ENCODE data around the gene UBE2G1.

Gene UBE2G1

GRCh38 chr17:4362141-4362540, 4.3 kb downstream of the UBE2G1 start:
- Histone ChIP-seq H3K27me3 (ENCODE audit: low read length) (no peaks in the 10 kb centered on the region), H3K27ac (ENCODE audit: low read depth, low read length) (peak overlapping the region; percentile 14), H3K9me2 (replicated peaks; ENCODE audit: insufficient read depth, low read length) (no peaks in the 10 kb centered on the region), H3K36me3 (ENCODE audit: low read length) (peaks cover 9% of the 10 kb centered on the region), H4K20me1 (ENCODE audit: low read depth, low read length) (peaks cover 6% of the 10 kb centered on the region; the same call in 1 of the 2 replicates), H2AFZ (ENCODE audit: low read depth, low read length, severe bottlenecking) (no peak overlapping the region), H3K79me2 (ENCODE audit: insufficient read depth, low read length) (peaks cover 86% of the 10 kb centered on the region), H3K4me3 (ENCODE audit: insufficient read depth, low read length, poor library complexity, severe bottlenecking) (no peak overlapping the region), H3F3A (ENCODE audit: insufficient read depth) (peaks cover 47% of the 10 kb centered on the region), H3K9me3 (ENCODE audit: insufficient read depth, low read length) (no peaks in the 10 kb centered on the region), H3K9ac (ENCODE audit: low read length) (no peak overlapping the region), H3K4me2 (ENCODE audit: low read depth, low read length, poor library complexity, severe bottlenecking) (peak overlapping the region; percentile 23)
- TF ChIP-seq EZH2phosphoT487 (conservative IDR thresholded peaks at IDR 0.05; ENCODE audit: low read length), result no peak
- TF ChIP-seq CTCF (IDR thresholded peaks at IDR 0.05; ENCODE audit: insufficient read depth, low read length, poor library complexity, severe bottlenecking), result peak; percentile 15

GRCh38 chr17:4358154-4358553, 8.3 kb downstream of the UBE2G1 start:
- H3K27me3 ChIP-seq (ENCODE audit: low read length), result no peaks in the 10 kb centered on the region
- H3K9me2 ChIP-seq (replicated peaks; ENCODE audit: insufficient read depth, low read length), result no peaks in the 10 kb centered on the region
- peak overlapping the region; percentile 34 for H3K27ac ChIP-seq (ENCODE audit: low read depth, low read length)
- H3K4me3 ChIP-seq (ENCODE audit: insufficient read depth, low read length, poor library complexity, severe bottlenecking), result no peak overlapping the region
- H4K20me1 ChIP-seq (ENCODE audit: low read depth, low read length), result peaks cover 16% of the 10 kb centered on the region
- H3K4me2 ChIP-seq (ENCODE audit: low read depth, low read length, poor library complexity, severe bottlenecking), result peak overlapping the region; percentile 55
- no peaks in the 10 kb centered on the region for H3K9me3 ChIP-seq (ENCODE audit: insufficient read depth, low read length)
- H3K79me2 ChIP-seq (ENCODE audit: insufficient read depth, low read length), result peaks cover 99% of the 10 kb centered on the region
- peaks cover 8% of the 10 kb centered on the region for H3K36me3 ChIP-seq (ENCODE audit: low read length)
- no peak overlapping the region for H2AFZ ChIP-seq (ENCODE audit: low read depth, low read length, severe bottlenecking)
- TF ChIP-seq EZH2phosphoT487 (conservative IDR thresholded peaks at IDR 0.05; ENCODE audit: low read length) (no peak), CTCF (IDR thresholded peaks at IDR 0.05; ENCODE audit: insufficient read depth, low read length, poor library complexity, severe bottlenecking) (no peak)
- no peak overlapping the region for H3K9ac ChIP-seq (ENCODE audit: low read length)
- peaks cover 54% of the 10 kb centered on the region for H3F3A ChIP-seq (ENCODE audit: insufficient read depth)

DNA sequence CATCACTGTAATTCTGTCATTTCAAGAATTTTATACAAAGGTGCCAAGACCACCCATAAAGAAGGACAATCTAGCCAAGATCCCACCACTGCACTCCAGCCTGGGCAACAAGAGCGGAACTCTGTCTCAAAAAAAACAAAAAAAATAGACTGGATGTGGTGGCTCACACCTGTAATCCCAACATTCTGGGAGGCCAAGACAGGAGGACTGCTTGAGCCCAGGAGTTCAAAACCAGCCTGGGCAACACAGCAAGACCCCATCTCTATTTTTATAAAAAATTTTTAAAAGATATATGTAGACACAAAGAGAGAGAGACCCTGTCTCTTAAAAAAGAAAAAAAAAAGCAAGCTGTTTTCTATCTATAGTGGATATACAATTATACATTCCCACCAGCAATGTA, 8.8 kb downstream of the UBE2G1 start:
- no peaks in the 10 kb centered on the region for H3K9me2 ChIP-seq (replicated peaks; ENCODE audit: insufficient read depth, low read length)
- peak overlapping the region; percentile 55 for H3K4me2 ChIP-seq (ENCODE audit: low read depth, low read length, poor library complexity, severe bottlenecking)
- no peak overlapping the region for H3K9ac ChIP-seq (ENCODE audit: low read length)
- TF ChIP-seq EZH2phosphoT487 (conservative IDR thresholded peaks at IDR 0.05; ENCODE audit: low read length) (no peak), CTCF (IDR thresholded peaks at IDR 0.05; ENCODE audit: insufficient read depth, low read length, poor library complexity, severe bottlenecking) (no peak)
- H3K9me3 ChIP-seq (ENCODE audit: insufficient read depth, low read length), result no peaks in the 10 kb centered on the region
- H3K4me3 ChIP-seq (ENCODE audit: insufficient read depth, low read length, poor library complexity, severe bottlenecking), result no peak overlapping the region
- no peak overlapping the region for H2AFZ ChIP-seq (ENCODE audit: low read depth, low read length, severe bottlenecking)
- H3K79me2 ChIP-seq (ENCODE audit: insufficient read depth, low read length), result peaks cover 99% of the 10 kb centered on the region
- H3K36me3 ChIP-seq (ENCODE audit: low read length), result 0 out of 2 replicates have a peak, but pooled peaks cover 5% of the 10 kb centered on the region
- H4K20me1 ChIP-seq (ENCODE audit: low read depth, low read length), result peaks cover 16% of the 10 kb centered on the region
- peaks cover 51% of the 10 kb centered on the region for H3F3A ChIP-seq (ENCODE audit: insufficient read depth)
- no peaks in the 10 kb centered on the region for H3K27me3 ChIP-seq (ENCODE audit: low read length)
- peak overlapping the region; percentile 34 for H3K27ac ChIP-seq (ENCODE audit: low read depth, low read length)

Measured in SU-DHL-6 (cell line).